SK-N-SH treated with all-trans-retinoic acid at 6 μM for 48 hours (cell line): ENCODE measurements around the gene PPP1R7.

ENCODE experiments used
- ATAC-seq: fragments of 200-7000 bp; cut with Tn5 transposase; 3 replicates; pipeline ENCODE4 v1.9.1; 2020; ENCODE audit warnings: mild to moderate bottlenecking, moderate library complexity
- ARNTL ChIP-seq: fragments of 450-650 bp; formaldehyde crosslinking; IDR thresholded peaks from 2 replicates; pipeline ENCODE4 v1.5.0; 2020; ENCODE audit warnings: low read depth, mild to moderate bottlenecking, moderate library complexity, borderline replicate concordance
- BACH2 ChIP-seq: fragments of 250-450 bp; sonication (Bioruptor Pico); IDR thresholded peaks from 2 replicates; pipeline ENCODE4 v1.9.0; 2021; ENCODE audit warnings: mild to moderate bottlenecking, borderline replicate concordance
- CREB5 ChIP-seq: fragments of 250-450 bp; sonication (Bioruptor Pico); IDR thresholded peaks from 2 replicates; pipeline ENCODE4 v1.5.1; 2020; ENCODE audit warnings: low read depth, mild to moderate bottlenecking, moderate library complexity
- CSDC2 ChIP-seq: fragments of 250-450 bp; sonication (Bioruptor Pico); IDR thresholded peaks from 2 replicates; pipeline ENCODE4 v1.5.0; 2020; ENCODE audit warnings: mild to moderate bottlenecking, moderate library complexity
- CSRNP3 ChIP-seq: fragments of 250-450 bp; sonication (Bioruptor Pico); IDR thresholded peaks from 2 replicates; pipeline ENCODE4 v1.5.1; 2021; ENCODE audit warnings: mild to moderate bottlenecking, moderate library complexity
- ESRRG ChIP-seq: fragments of 250-450 bp; sonication (Bioruptor Pico); IDR thresholded peaks from 2 replicates; pipeline ENCODE4 v1.6.1; 2021; ENCODE audit warnings: mild to moderate bottlenecking
- GLIS3 ChIP-seq: fragments of 250-450 bp; sonication (Bioruptor Pico); IDR thresholded peaks from 2 replicates; pipeline ENCODE4 v1.5.0; 2020; ENCODE audit warnings: mild to moderate bottlenecking, moderate library complexity
- ISL1 ChIP-seq: fragments of 250-450 bp; sonication (Bioruptor Pico); IDR thresholded peaks from 2 replicates; pipeline ENCODE4 v2.1.2; 2022; ENCODE audit warnings: mild to moderate bottlenecking, moderate library complexity
- OSR1 ChIP-seq: fragments of 250-450 bp; sonication (Bioruptor Pico); IDR thresholded peaks from 2 replicates; pipeline ENCODE4 v1.8.0; 2022; ENCODE audit warnings: moderate library complexity, mild to moderate bottlenecking, inconsistent platforms
- PATZ1 ChIP-seq: fragments of 250-450 bp; sonication (Bioruptor Pico); IDR thresholded peaks from 2 replicates; pipeline ENCODE4 v1.8.0; 2020; ENCODE audit warnings: mild to moderate bottlenecking, moderate library complexity, borderline replicate concordance
- POU6F1 ChIP-seq: fragments of 250-450 bp; sonication (Bioruptor Pico); IDR thresholded peaks from 2 replicates; pipeline ENCODE4 v1.8.0; 2021; ENCODE audit warnings: low read depth, mild to moderate bottlenecking, moderate library complexity, borderline replicate concordance
- PPARA ChIP-seq: fragments of 250-450 bp; sonication (Bioruptor Pico); IDR thresholded peaks from 2 replicates; pipeline ENCODE4 v1.5.0; 2020; ENCODE audit warnings: mild to moderate bottlenecking, borderline replicate concordance
- RARB ChIP-seq: fragments of 250-450 bp; sonication (Bioruptor Pico); IDR thresholded peaks from 2 replicates; pipeline ENCODE4 v1.8.0; 2021; ENCODE audit warnings: mild to moderate bottlenecking, moderate library complexity
- SNAI2 ChIP-seq: fragments of 250-450 bp; sonication (Bioruptor Pico); IDR thresholded peaks from 2 replicates; pipeline ENCODE4 v1.5.0; 2020; ENCODE audit warnings: mild to moderate bottlenecking, moderate library complexity
- TCF4 ChIP-seq: fragments of 250-450 bp; sonication (Bioruptor Pico); IDR thresholded peaks from 2 replicates; pipeline ENCODE4 v1.8.0; 2021; ENCODE audit warnings: mild to moderate bottlenecking, moderate library complexity, borderline replicate concordance
- TOX ChIP-seq: fragments of 250-450 bp; sonication (Bioruptor Pico); IDR thresholded peaks from 2 replicates; pipeline ENCODE4 v1.8.0; 2021; ENCODE audit warnings: mild to moderate bottlenecking, moderate library complexity, borderline replicate concordance
- TSHZ2 ChIP-seq: fragments of 250-450 bp; sonication (Bioruptor Pico); IDR thresholded peaks from 2 replicates; pipeline ENCODE4 v1.5.0; 2020; ENCODE audit warnings: mild to moderate bottlenecking, moderate library complexity
- ZC3H10 ChIP-seq: fragments of 250-450 bp; sonication (Bioruptor Pico); IDR thresholded peaks from 2 replicates; pipeline ENCODE4 v1.5.1; 2021; ENCODE audit warnings: mild to moderate bottlenecking, moderate library complexity
- ZFP3 ChIP-seq: fragments of 250-450 bp; sonication (Bioruptor Pico); IDR thresholded peaks from 2 replicates; pipeline ENCODE4 v1.5.0; 2020; ENCODE audit warnings: mild to moderate bottlenecking, moderate library complexity
- ZFP30 ChIP-seq: fragments of 450-650 bp; formaldehyde crosslinking; IDR thresholded peaks from 2 replicates; pipeline ENCODE4 v1.5.0; 2022; ENCODE audit warnings: mild to moderate bottlenecking, moderate library complexity
- ZNF565 ChIP-seq: fragments of 450-650 bp; formaldehyde crosslinking; conservative IDR thresholded peaks from 2 replicates; pipeline ENCODE4 v1.5.0; 2020; ENCODE audit warnings: low read depth, mild to moderate bottlenecking, moderate library complexity
- ZNF70 ChIP-seq: fragments of 450-650 bp; formaldehyde crosslinking; IDR thresholded peaks from 2 replicates; pipeline ENCODE4 v1.5.0; 2020; ENCODE audit warnings: mild to moderate bottlenecking, moderate library complexity
- ZNF8 ChIP-seq: fragments of 450-650 bp; formaldehyde crosslinking; IDR thresholded peaks from 2 replicates; pipeline ENCODE4 v1.5.0; 2020; ENCODE audit warnings: mild to moderate bottlenecking, moderate library complexity

PPP1R7 gene

GRCh38 chr2:241158546-241158900 is 8.3 kb downstream of the PPP1R7 start:
- ATAC-seq, result no peak
- TF ChIP-seq OSR1 (CRISPR knock-in tag) (no peak), CSDC2 (CRISPR knock-in tag) (no peak), ZNF565 (no peak), ZNF70 (CRISPR knock-in tag) (no peak), CSRNP3 (CRISPR knock-in tag) (no peak), ZC3H10 (no peak), PATZ1 (CRISPR knock-in tag) (no peak)
- TF ChIP-seq, all 23 proteins: peak for 0

GRCh38 chr2:241159116-241159515 is 8.8 kb downstream of the PPP1R7 start:
- TF ChIP-seq CSRNP3 (CRISPR knock-in tag) (no peak), TOX (no peak), PATZ1 (CRISPR knock-in tag) (no peak), POU6F1 (no peak), PPARA (CRISPR knock-in tag) (no peak), BACH2 (CRISPR knock-in tag) (no peak), ISL1 (CRISPR knock-in tag) (no peak), ZFP3 (CRISPR knock-in tag) (no peak), ZNF8 (CRISPR knock-in tag) (no peak), ZFP30 (CRISPR knock-in tag) (no peak), SNAI2 (CRISPR knock-in tag) (no peak), ARNTL (CRISPR knock-in tag) (no peak), ESRRG (CRISPR knock-in tag) (no peak), RARB (CRISPR knock-in tag) (no peak), TSHZ2 (no peak), ZNF565 (no peak), GLIS3 (no peak)
- ATAC-seq, result no peak

GRCh38 chr2:241160318-241160717 is 10.1 kb downstream of the PPP1R7 start:
- no peak for ATAC-seq
- TF ChIP-seq ZNF70 (CRISPR knock-in tag) (no peak), ZFP3 (CRISPR knock-in tag) (no peak), RARB (CRISPR knock-in tag) (no peak), CREB5 (no peak), ZNF8 (CRISPR knock-in tag) (no peak), POU6F1 (no peak), ISL1 (CRISPR knock-in tag) (no peak), OSR1 (CRISPR knock-in tag) (no peak), TCF4 (CRISPR knock-in tag) (no peak), PPARA (CRISPR knock-in tag) (no peak), SNAI2 (CRISPR knock-in tag) (no peak), ESRRG (CRISPR knock-in tag) (no peak)
